Breast epithelium (tissue), 3 donors: Measurements from ENCODE around the gene TARP.

Source experiments
- CTCF ChIP-seq, 3 donors: fragments of 450-650 bp; IDR thresholded peaks; one replicate each; pipeline ENCODE4 v1.5.1; 2016 to 2017; ENCODE audit warnings: antibody characterized with exemption in 3 of 3, mild to moderate bottlenecking in 3 of 3, moderate library complexity in 3 of 3
- POLR2A ChIP-seq: fragments of 450-650 bp; IDR thresholded peaks from one replicate; pipeline ENCODE4 v1.6.1; 2016; ENCODE audit warnings: antibody characterized with exemption, mild to moderate bottlenecking, moderate library complexity

DNA sequence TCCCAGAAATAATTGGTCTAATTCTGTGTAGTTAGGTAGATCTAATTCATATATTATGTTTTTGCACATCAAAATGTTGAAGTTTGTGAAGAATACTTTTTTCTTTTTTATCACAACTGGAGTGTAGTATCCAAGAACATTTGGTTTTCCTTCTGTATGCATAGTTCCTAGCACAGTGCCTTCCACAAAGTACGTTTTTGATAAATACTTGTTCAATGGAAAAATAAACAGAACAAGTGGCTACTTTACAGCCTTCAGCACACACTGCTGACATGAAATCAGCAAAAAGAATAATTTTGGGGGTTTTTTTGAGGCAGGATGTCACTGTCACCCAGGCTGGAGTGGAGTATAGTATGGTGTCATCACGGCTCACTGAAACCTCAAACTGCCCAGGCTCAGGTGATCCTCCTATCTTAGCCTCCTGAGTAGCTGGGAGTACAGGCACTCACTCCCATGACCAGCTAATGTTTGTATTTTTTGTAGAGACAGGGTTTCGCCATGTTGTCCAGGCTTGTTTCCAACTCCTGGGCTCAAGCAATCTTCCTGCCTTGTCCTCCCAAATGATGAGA is 27.9 kb downstream of the TARP start:
- TF ChIP-seq CTCF (IDR thresholded peaks at IDR 0.05) (no peak), POLR2A (no peak)
